Endothelial cell of umbilical vein (primary cell): ENCODE data around the gene TANGO6. TPM values are rescaled to one million over a fixed set of nuclear protein-coding genes. Genes with fewer than 3 reads are reported as not detected.

Experiments
- BruUV-seq: library from RNA; stranded (reverse); fragments of 400-500 nt; replicated peaks from 2 replicates; lab custom pipeline; 2021; lab: Mats Ljungman, UMichigan
- CTCF ChIA-PET: fragments of 300-600, 350-600 bp; sonication (Branson Sonifier 250); formaldehyde crosslinking; loops from one replicate; lab custom pipeline; 2021; ENCODE audit warnings: antibody characterized with exemption, inconsistent platforms; lab: Charles Lee
- POLR2A ChIA-PET: fragments of 300-600, 350-600 bp; sonication (Branson Sonifier 250); formaldehyde crosslinking; loops from one replicate; lab custom pipeline; 2021; ENCODE audit warnings: antibody characterized with exemption, inconsistent platforms; lab: Charles Lee
- DNase-seq: peaks from one replicate; pipeline ENCODE4 v3.0.0-alpha.2; 2011; ENCODE audit warnings: low read depth, low spot score
- FAIRE-seq: peaks from 2 replicates; lab custom pipeline; 2011; peaks lifted over from hg19 to GRCh38; lab: Jason Lieb, UNC
- H2AFZ ChIP-seq: 2 replicates; pipeline ENCODE4 v1.6.0; 2012; ENCODE audit warnings: low read depth, low read length, control low read depth, inconsistent platforms
- H3K27ac ChIP-seq: 2 replicates; pipeline ENCODE4 v1.5.1; 2011; ENCODE audit warnings: low read depth, mild to moderate bottlenecking, control low read depth, low read length, moderate library complexity; ENCODE audit not compliant: insufficient read depth
- H3K27me3 ChIP-seq, 2 experiments: 2 replicates each; pipeline versions ENCODE4 v1.6.0 to v1.6.1; 2011; ENCODE audit warnings: low read length in 2 of 2, mixed read lengths in 1 of 2; ENCODE audit not compliant: control insufficient read depth in 2 of 2, insufficient read depth in 2 of 2
- H3K36me3 ChIP-seq, 2 experiments: 2 replicates in 1 of 2; 3 replicates in 1 of 2; pipeline ENCODE4 v1.5.1; 2011; ENCODE audit warnings: low read length in 2 of 2, mild to moderate bottlenecking in 1 of 2, moderate library complexity in 1 of 2; ENCODE audit not compliant: control insufficient read depth in 2 of 2, insufficient read depth in 2 of 2; ENCODE audit errors: extremely low read depth in 1 of 2
- H3K4me1 ChIP-seq: 3 replicates; pipeline ENCODE4 v1.5.1; 2011; ENCODE audit warnings: mild to moderate bottlenecking, low read length; ENCODE audit not compliant: control insufficient read depth, insufficient read depth; ENCODE audit errors: extremely low read depth
- H3K4me2 ChIP-seq: 2 replicates; pipeline ENCODE4 v1.6.1; 2011; ENCODE audit warnings: low read length, control low read depth, mixed read lengths; ENCODE audit not compliant: insufficient read depth
- H3K4me3 ChIP-seq, 3 experiments: fragments of 200-600 bp in 1 of 3; sonication (generic), shearing (Covaris generic) in 1 of 3; replicated peaks in 1 of 3; 2 replicates each; pipeline ENCODE4 v1.5.1; 2011 to 2016; ENCODE audit warnings: control low read depth in 3 of 3, low read length in 3 of 3, mild to moderate bottlenecking in 2 of 3, inconsistent platforms in 1 of 3, low read depth in 1 of 3, moderate library complexity in 1 of 3; ENCODE audit not compliant: insufficient read depth in 1 of 3
- H3K79me2 ChIP-seq: 2 replicates; pipeline ENCODE4 v1.6.0; 2012; ENCODE audit warnings: low read length, inconsistent platforms; ENCODE audit not compliant: control insufficient read depth, insufficient read depth
- H3K9ac ChIP-seq: replicated peaks from 2 replicates; pipeline ENCODE3; 2011; ENCODE audit warnings: low read length, control low read depth; ENCODE audit not compliant: insufficient read depth; ENCODE audit errors: extremely low read depth
- H3K9me1 ChIP-seq: replicated peaks from 3 replicates; pipeline ENCODE4 v1.6.0; 2011; ENCODE audit warnings: mild to moderate bottlenecking, low read length; ENCODE audit not compliant: control insufficient read depth, insufficient read depth; ENCODE audit errors: extremely low read depth
- H3K9me3 ChIP-seq: replicated peaks from 2 replicates; pipeline ENCODE4 v1.5.1; 2012; ENCODE audit warnings: low read length, inconsistent platforms; ENCODE audit not compliant: control insufficient read depth, insufficient read depth
- H4K20me1 ChIP-seq: replicated peaks from 2 replicates; pipeline ENCODE3; 2011; ENCODE audit warnings: mild to moderate bottlenecking, low read length; ENCODE audit not compliant: control insufficient read depth, insufficient read depth; ENCODE audit errors: extremely low read depth
- EZH2 ChIP-seq: IDR thresholded peaks from 2 replicates; pipeline ENCODE4 v1.6.1; 2012; ENCODE audit warnings: borderline replicate concordance, low read depth, mild to moderate bottlenecking, moderate library complexity, low read length, inconsistent platforms; ENCODE audit not compliant: severe bottlenecking
- FOS ChIP-seq: IDR thresholded peaks from 2 replicates; pipeline ENCODE4 v1.6.1; 2011; ENCODE audit warnings: mild to moderate bottlenecking, low read length, moderate library complexity, borderline replicate concordance; ENCODE audit not compliant: insufficient read depth
- GATA2 ChIP-seq: IDR thresholded peaks from 2 replicates; pipeline ENCODE4 v1.7.0; 2011; ENCODE audit warnings: low read depth, mild to moderate bottlenecking, moderate library complexity, mixed read lengths, low read length; ENCODE audit not compliant: insufficient read length, insufficient read depth
- JUN ChIP-seq: IDR thresholded peaks from 2 replicates; pipeline ENCODE4 v1.6.1; 2011; ENCODE audit warnings: borderline replicate concordance, low read depth; ENCODE audit not compliant: insufficient read length, insufficient read depth
- MYC ChIP-seq: IDR thresholded peaks from one replicate; pipeline ENCODE4 v1.6.1; 2011; ENCODE audit warnings: mild to moderate bottlenecking, low read depth, low read length
- POLR2A ChIP-seq: IDR thresholded peaks from 2 replicates; pipeline ENCODE4 v1.6.1; 2012; ENCODE audit warnings: low read depth, mild to moderate bottlenecking, control low read depth, low read length
- POLR2AphosphoS5 ChIP-seq: IDR thresholded peaks from 2 replicates; pipeline ENCODE4 v1.6.1; 2012; ENCODE audit warnings: low read depth, mild to moderate bottlenecking, control low read depth, low read length, moderate library complexity; ENCODE audit not compliant: insufficient read depth
- dilution Hi-C: fragments of 300-500 bp; cut with MboI; formaldehyde crosslinking; loops from one replicate; pipeline ENCODE4 v1.15.0; 2019; ENCODE audit warnings: low sequenced_read_pairs; ENCODE audit not compliant: extremely low pct_ligation_motif_present
- intact Hi-C: fragments of 100-400 bp; cut with micrococcal nuclease; formaldehyde crosslinking; loops from one replicate; pipeline ENCODE4 v1.10.0; 2022
- polyA plus RNA-seq, 4 experiments: library from polyadenylated mRNA; depleted of rRNA in 3 of 4; stranded (reverse) in 3 of 4; unstranded in 1 of 4; fragments of >200 nt; gene quantifications; 2 replicates each; pipeline versions ENCODE4 v1.2.1 to v1.2.3, GENCODE V29; 2011 to 2012; ENCODE audit warnings: missing spikeins in 1 of 4
- total RNA-seq: library from RNA; stranded (reverse); gene quantifications from 2 replicates; pipeline ENCODE4 v1.2.3, GENCODE V29; 2021
- TF ChIP-seq, protein P1 (sequence below), 2 donors: IDR thresholded peaks; 1 replicate in 1 of 2; 2 replicates in 1 of 2; pipeline ENCODE4 v1.5.1; 2011; ENCODE audit warnings: low read length in 2 of 2, mild to moderate bottlenecking in 2 of 2, moderate library complexity in 2 of 2, control low read depth in 1 of 2, inconsistent platforms in 1 of 2, low read depth in 1 of 2; ENCODE audit not compliant: insufficient read depth in 1 of 2; ENCODE audit errors: extremely low read depth in 1 of 2
- TF ChIP-seq, protein P2 (sequence below): IDR thresholded peaks from 2 replicates; pipeline ENCODE4 v1.6.1; 2011; ENCODE audit not compliant: insufficient read depth, insufficient read length

TANGO6 gene
- total and polyA plus RNA-seq, 2 donors (not counting 3 experiments of a cell fraction or from before 2014, with no cell fraction given): 6.7 to 21.2 TPM

DNA sequence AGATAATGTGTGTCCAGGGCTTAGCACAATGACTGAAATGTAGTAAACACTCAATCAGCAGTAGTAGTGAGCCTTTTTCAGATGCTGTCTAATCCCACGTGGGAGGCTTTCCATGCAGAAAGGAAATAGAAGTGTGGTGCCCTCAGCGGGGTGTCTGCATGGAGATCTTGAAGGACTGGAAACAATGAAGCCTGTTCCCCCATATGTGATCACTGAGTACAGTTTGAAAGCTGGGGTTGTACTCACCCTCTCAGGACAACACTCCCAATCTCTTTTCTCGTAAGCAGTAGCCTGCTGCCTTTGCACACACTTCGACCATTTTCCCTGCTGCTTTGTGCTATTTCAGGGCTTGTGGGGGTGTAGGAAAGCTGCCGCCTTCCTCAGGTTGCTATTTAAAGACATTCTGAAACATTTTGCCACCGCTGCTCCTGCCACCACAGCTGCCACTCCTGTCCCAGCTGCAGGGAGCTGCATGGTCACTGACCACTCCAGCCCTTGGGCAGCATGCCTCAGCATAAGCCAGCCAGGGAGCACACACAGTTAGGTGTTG, 221.5 kb downstream of the TANGO6 start:
- no peak overlapping the region for H3K9ac ChIP-seq
- no TSS peak for BruUV-seq
- FAIRE-seq: no peak
- dilution Hi-C loops (no loop called here), intact Hi-C loops (no loop called here)
- no peak for TF ChIP-seq JUN
- no peak for TF ChIP-seq POLR2A
- TF ChIP-seq FOS: no peak
- TF ChIP-seq EZH2: no peak
- TF ChIP-seq, protein P1, sequence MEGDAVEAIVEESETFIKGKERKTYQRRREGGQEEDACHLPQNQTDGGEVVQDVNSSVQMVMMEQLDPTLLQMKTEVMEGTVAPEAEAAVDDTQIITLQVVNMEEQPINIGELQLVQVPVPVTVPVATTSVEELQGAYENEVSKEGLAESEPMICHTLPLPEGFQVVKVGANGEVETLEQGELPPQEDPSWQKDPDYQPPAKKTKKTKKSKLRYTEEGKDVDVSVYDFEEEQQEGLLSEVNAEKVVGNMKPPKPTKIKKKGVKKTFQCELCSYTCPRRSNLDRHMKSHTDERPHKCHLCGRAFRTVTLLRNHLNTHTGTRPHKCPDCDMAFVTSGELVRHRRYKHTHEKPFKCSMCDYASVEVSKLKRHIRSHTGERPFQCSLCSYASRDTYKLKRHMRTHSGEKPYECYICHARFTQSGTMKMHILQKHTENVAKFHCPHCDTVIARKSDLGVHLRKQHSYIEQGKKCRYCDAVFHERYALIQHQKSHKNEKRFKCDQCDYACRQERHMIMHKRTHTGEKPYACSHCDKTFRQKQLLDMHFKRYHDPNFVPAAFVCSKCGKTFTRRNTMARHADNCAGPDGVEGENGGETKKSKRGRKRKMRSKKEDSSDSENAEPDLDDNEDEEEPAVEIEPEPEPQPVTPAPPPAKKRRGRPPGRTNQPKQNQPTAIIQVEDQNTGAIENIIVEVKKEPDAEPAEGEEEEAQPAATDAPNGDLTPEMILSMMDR (IDR thresholded peaks at IDR 0.05; ENCODE audit: extremely low read depth in 1 of 2, insufficient read depth in 1 of 2, low read depth in 1 of 2, low read length in 2 of 2): no peak
- no peak for TF ChIP-seq GATA2
- TF ChIP-seq MYC: no peak
- TF ChIP-seq POLR2AphosphoS5: no peak
- TF ChIP-seq, protein P2, sequence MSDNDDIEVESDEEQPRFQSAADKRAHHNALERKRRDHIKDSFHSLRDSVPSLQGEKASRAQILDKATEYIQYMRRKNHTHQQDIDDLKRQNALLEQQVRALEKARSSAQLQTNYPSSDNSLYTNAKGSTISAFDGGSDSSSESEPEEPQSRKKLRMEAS: no peak
- ChIA-PET CTCF (interaction anchor here (0.9 to 1.3 kb wide), 3 partner anchors 9 to 27 kb away, joined by 3 to 4 read pairs (median 3); no protein-coding TSS in a partner anchor), POLR2A (no interaction called here)
- no peaks in the 10 kb centered on the region for H3K27me3 ChIP-seq
- H3K9me3 ChIP-seq: no peaks in the 10 kb centered on the region
- no peaks in the 10 kb centered on the region for H4K20me1 ChIP-seq
- no peak overlapping the region for H3K27ac ChIP-seq
- no peaks in the 10 kb centered on the region for H3K9me1 ChIP-seq
- H3K36me3 ChIP-seq: no peaks in the 10 kb centered on the region
- no peaks in the 10 kb centered on the region for H3K79me2 ChIP-seq
- no peak overlapping the region for H3K4me3 ChIP-seq
- no peaks in the 10 kb centered on the region for H3K4me1 ChIP-seq
- DNase-seq: no peak
- no peak overlapping the region for H2AFZ ChIP-seq
- H3K4me2 ChIP-seq: no peak overlapping the region
